Trophoblast cell (in vitro differentiated cells and primary cell): ENCODE measurements around the gene PLCG2.

Source experiments
- DNase-seq, 2 donors: peaks; one replicate each; pipeline ENCODE4 v3.0.0-alpha.2; 2016
- H2AFZ ChIP-seq: 2 replicates; pipeline ENCODE4 v1.6.1; 2013; ENCODE audit warnings: low read length, moderate library complexity, mild to moderate bottlenecking; ENCODE audit not compliant: insufficient read depth, poor library complexity
- H2AK5ac ChIP-seq: 2 replicates; pipeline ENCODE4 v1.6.1; 2013; ENCODE audit warnings: mild to moderate bottlenecking, low read length
- H2BK120ac ChIP-seq: 2 replicates; pipeline ENCODE4 v1.6.1; 2013; ENCODE audit warnings: low read length, mild to moderate bottlenecking, moderate library complexity; ENCODE audit not compliant: insufficient read depth, poor library complexity
- H2BK12ac ChIP-seq: 2 replicates; pipeline ENCODE4 v1.6.1; 2013; ENCODE audit warnings: mild to moderate bottlenecking, low read length, moderate library complexity
- H2BK5ac ChIP-seq: 2 replicates; pipeline ENCODE4 v1.6.1; 2013; ENCODE audit warnings: low read length, low read depth, moderate library complexity, mild to moderate bottlenecking; ENCODE audit not compliant: poor library complexity
- H3K14ac ChIP-seq: 2 replicates; pipeline ENCODE4 v1.6.1; 2013; ENCODE audit warnings: mild to moderate bottlenecking, low read length
- H3K18ac ChIP-seq: 2 replicates; pipeline ENCODE4 v1.6.1; 2013; ENCODE audit warnings: mild to moderate bottlenecking, low read length
- H3K23ac ChIP-seq: 2 replicates; pipeline ENCODE4 v1.6.1; 2013; ENCODE audit warnings: low read length
- H3K27ac ChIP-seq: 2 replicates; pipeline ENCODE4 v1.5.1; 2013; ENCODE audit warnings: low read depth, mild to moderate bottlenecking, inconsistent platforms, low read length, moderate library complexity
- H3K27me3 ChIP-seq: 2 replicates; pipeline ENCODE4 v1.6.1; 2013; ENCODE audit warnings: inconsistent platforms, mild to moderate bottlenecking, low read length, moderate library complexity; ENCODE audit not compliant: insufficient read depth
- H3K36me3 ChIP-seq, 2 experiments: 1 replicate in 1 of 2; 2 replicates in 1 of 2; pipeline ENCODE4 v1.6.1; 2013; ENCODE audit warnings: low read length in 2 of 2, mild to moderate bottlenecking in 2 of 2, moderate library complexity in 1 of 2; ENCODE audit not compliant: insufficient read depth in 2 of 2, control insufficient read depth in 1 of 2
- H3K4ac ChIP-seq: 2 replicates; pipeline ENCODE4 v1.6.1; 2013; ENCODE audit warnings: low read depth, mild to moderate bottlenecking, low read length, moderate library complexity
- H3K4me1 ChIP-seq, 2 experiments: 1 replicate in 1 of 2; 2 replicates in 1 of 2; pipeline ENCODE4 v1.6.1; 2013; ENCODE audit warnings: low read length in 2 of 2, mild to moderate bottlenecking in 2 of 2, moderate library complexity in 1 of 2; ENCODE audit not compliant: insufficient read depth in 2 of 2, control insufficient read depth in 1 of 2
- H3K4me2 ChIP-seq: 2 replicates; pipeline ENCODE4 v1.6.1; 2013; ENCODE audit warnings: inconsistent platforms, mild to moderate bottlenecking, low read length, moderate library complexity
- H3K4me3 ChIP-seq: 2 replicates; pipeline ENCODE4 v1.5.1; 2013; ENCODE audit warnings: mild to moderate bottlenecking, low read depth, low read length, inconsistent platforms
- H3K79me1 ChIP-seq: one replicate; pipeline ENCODE4 v1.6.1; 2013; ENCODE audit warnings: low read length
- H3K79me2 ChIP-seq: 2 replicates; pipeline ENCODE4 v1.6.1; 2013; ENCODE audit warnings: low read length, mild to moderate bottlenecking; ENCODE audit not compliant: control insufficient read depth, insufficient read depth, poor library complexity
- H3K9ac ChIP-seq: 2 replicates; pipeline ENCODE4 v1.6.1; 2013; ENCODE audit warnings: mild to moderate bottlenecking, low read length
- H3K9me3 ChIP-seq: 2 replicates; pipeline ENCODE4 v1.6.1; 2013; ENCODE audit warnings: low read depth, mild to moderate bottlenecking, control low read depth, inconsistent platforms, low read length; ENCODE audit not compliant: insufficient read depth
- H4K12ac ChIP-seq: 2 replicates; pipeline ENCODE4 v1.6.1; 2013; ENCODE audit warnings: low read depth, mild to moderate bottlenecking, low read length, moderate library complexity
- H4K8ac ChIP-seq: 2 replicates; pipeline ENCODE4 v1.6.1; 2013; ENCODE audit warnings: low read depth, mild to moderate bottlenecking, low read length, moderate library complexity
- H4K91ac ChIP-seq: one replicate; pipeline ENCODE4 v1.6.1; 2013; ENCODE audit warnings: low read depth, mild to moderate bottlenecking, low read length, moderate library complexity
- WGBS: extraction: QIAGEN DNeasy Blood & Tissue Kit; methylation state at CpG from one replicate; pipeline ENCODE4 v1.1.7; 2013; ENCODE audit warnings: missing lambda C conversion rate; ENCODE audit not compliant: insufficient read length, insufficient coverage; ENCODE audit errors: extremely low coverage; 5-methylcytosine and 5-hydroxymethylcytosine counted together

PLCG2 gene

DNA sequence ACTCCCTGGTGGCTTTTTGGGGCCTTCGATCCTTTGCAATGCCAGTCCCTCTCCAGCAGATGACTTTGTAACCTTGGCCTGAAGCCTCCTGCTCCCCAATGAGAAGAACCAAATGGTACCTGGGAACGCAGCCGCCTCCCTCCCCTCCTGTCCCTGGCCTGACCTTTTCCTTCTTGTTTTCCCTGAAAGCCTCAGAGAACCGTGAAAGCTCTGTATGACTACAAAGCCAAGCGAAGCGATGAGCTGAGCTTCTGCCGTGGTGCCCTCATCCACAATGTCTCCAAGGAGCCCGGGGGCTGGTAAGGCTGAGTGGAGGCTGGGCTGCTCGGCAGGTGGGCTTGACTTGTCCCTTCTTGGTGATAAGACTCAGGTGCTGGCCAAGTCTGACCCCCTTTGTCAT, 144.2 kb downstream of the PLCG2 start:
- Histone ChIP-seq H2AFZ (no peak overlapping the region), H3K4me2 (no peak overlapping the region), H4K91ac (no peak overlapping the region), H3K23ac (no peak overlapping the region), H4K12ac (no peak overlapping the region), H3K18ac (no peak overlapping the region), H2BK5ac (no peak overlapping the region), H3K9ac (no peak overlapping the region), H2BK120ac (no peak overlapping the region), H3K9me3 (no peaks in the 10 kb centered on the region), H2BK12ac (no peak overlapping the region), H3K4me3 (no peak overlapping the region), H3K27me3 (no peaks in the 10 kb centered on the region), H3K4me1 (no peaks in the 10 kb centered on the region), H3K27ac (no peak overlapping the region), H3K4ac (no peak overlapping the region), H3K79me1 (no peaks in the 10 kb centered on the region), H2AK5ac (no peak overlapping the region), H3K79me2 (no peaks in the 10 kb centered on the region), H4K8ac (no peak overlapping the region), H3K36me3 (no peaks in the 10 kb centered on the region), H3K14ac (no peak overlapping the region)
- DNase-seq, result no peak
- no CpG with 5 or more reads among the region's 9 CpGs for WGBS

DNA sequence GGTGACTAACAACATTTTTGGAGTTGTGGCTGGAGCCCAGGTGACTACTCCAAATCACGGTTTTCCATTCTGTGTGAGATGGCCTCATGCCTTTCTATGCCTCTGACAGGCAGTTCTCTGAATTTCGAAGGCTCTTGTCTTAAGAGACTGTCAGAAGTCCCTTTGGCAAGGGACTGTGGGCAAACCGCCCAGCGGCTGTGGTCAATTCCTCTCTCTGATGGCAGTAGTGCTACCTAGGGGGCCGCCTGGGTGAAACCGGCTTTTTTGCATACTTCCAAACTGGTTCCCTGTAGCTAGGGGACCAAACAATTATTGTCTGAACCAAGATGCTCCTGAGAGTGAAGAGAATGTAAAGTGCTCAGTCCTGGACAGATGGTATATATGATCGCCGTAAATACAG, 145.9 kb downstream of the PLCG2 start:
- no CpG with 5 or more reads among the region's 8 CpGs for WGBS
- H2BK5ac ChIP-seq, result no peak overlapping the region

DNA sequence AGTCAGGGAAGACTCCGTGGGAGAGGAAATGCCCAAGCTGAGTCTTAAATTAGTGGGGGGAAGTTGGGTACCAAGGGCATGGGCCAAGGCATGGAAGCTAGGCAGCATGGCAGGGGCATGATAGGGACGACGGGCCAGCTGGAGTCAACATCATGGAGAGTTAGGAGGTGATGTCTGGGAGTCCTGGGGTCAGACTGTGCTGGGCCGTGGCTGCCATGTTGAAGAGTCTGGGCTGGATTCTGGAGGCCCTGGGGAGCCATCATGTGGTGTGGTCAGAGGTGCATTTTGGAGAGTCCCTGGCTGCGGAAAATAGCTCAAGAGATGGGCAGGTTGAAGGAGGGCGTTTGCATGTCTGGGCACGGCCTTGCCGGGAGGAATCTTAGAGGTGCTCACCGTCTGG, 146.9 kb downstream of the PLCG2 start:
- no peaks in the 10 kb centered on the region for H3K27me3 ChIP-seq
- no peak overlapping the region for H2BK120ac ChIP-seq
- no peak overlapping the region for H3K4me3 ChIP-seq
- no peak overlapping the region for H3K4ac ChIP-seq
- no peak overlapping the region for H3K9ac ChIP-seq
- H2BK5ac ChIP-seq, result no peak overlapping the region
- H3K14ac ChIP-seq, result no peak overlapping the region
- H3K4me1 ChIP-seq, result no peaks in the 10 kb centered on the region
- WGBS, result no CpG with 5 or more reads among the region's 9 CpGs
- no peak overlapping the region for H2AK5ac ChIP-seq
- H3K79me1 ChIP-seq, result no peaks in the 10 kb centered on the region
- H3K9me3 ChIP-seq, result no peaks in the 10 kb centered on the region
- no peak overlapping the region for H3K18ac ChIP-seq
- H4K12ac ChIP-seq, result no peak overlapping the region
- no peak overlapping the region for H4K91ac ChIP-seq
- H3K23ac ChIP-seq, result no peak overlapping the region
- H2AFZ ChIP-seq, result no peak overlapping the region
- DNase-seq, result no peak
- H2BK12ac ChIP-seq, result no peak overlapping the region
- H3K27ac ChIP-seq, result no peak overlapping the region
- H3K4me2 ChIP-seq, result no peak overlapping the region
- H4K8ac ChIP-seq, result no peak overlapping the region
- H3K79me2 ChIP-seq, result no peaks in the 10 kb centered on the region
- H3K36me3 ChIP-seq, result no peaks in the 10 kb centered on the region

More for the DNA sequence above, 145.9 kb downstream of the PLCG2 start:
- no peaks in the 10 kb centered on the region for H3K9me3 ChIP-seq
- H3K27me3 ChIP-seq, result no peaks in the 10 kb centered on the region
- no peaks in the 10 kb centered on the region for H3K4me1 ChIP-seq
- no peak overlapping the region for H3K18ac ChIP-seq
- no peak overlapping the region for H4K12ac ChIP-seq
- DNase-seq, result no peak
- no peaks in the 10 kb centered on the region for H3K79me2 ChIP-seq
- no peaks in the 10 kb centered on the region for H3K36me3 ChIP-seq
- no peak overlapping the region for H3K14ac ChIP-seq
- H3K4me3 ChIP-seq, result no peak overlapping the region
- H3K23ac ChIP-seq, result no peak overlapping the region
- H4K91ac ChIP-seq, result no peak overlapping the region
- no peak overlapping the region for H2AK5ac ChIP-seq
- no peak overlapping the region for H4K8ac ChIP-seq
- H3K4ac ChIP-seq, result no peak overlapping the region
- no peak overlapping the region for H2BK120ac ChIP-seq
- H3K9ac ChIP-seq, result no peak overlapping the region
- no peak overlapping the region for H3K27ac ChIP-seq
- H2AFZ ChIP-seq, result no peak overlapping the region
- no peak overlapping the region for H2BK12ac ChIP-seq
- no peak overlapping the region for H3K4me2 ChIP-seq
- H3K79me1 ChIP-seq, result no peaks in the 10 kb centered on the region

DNA sequence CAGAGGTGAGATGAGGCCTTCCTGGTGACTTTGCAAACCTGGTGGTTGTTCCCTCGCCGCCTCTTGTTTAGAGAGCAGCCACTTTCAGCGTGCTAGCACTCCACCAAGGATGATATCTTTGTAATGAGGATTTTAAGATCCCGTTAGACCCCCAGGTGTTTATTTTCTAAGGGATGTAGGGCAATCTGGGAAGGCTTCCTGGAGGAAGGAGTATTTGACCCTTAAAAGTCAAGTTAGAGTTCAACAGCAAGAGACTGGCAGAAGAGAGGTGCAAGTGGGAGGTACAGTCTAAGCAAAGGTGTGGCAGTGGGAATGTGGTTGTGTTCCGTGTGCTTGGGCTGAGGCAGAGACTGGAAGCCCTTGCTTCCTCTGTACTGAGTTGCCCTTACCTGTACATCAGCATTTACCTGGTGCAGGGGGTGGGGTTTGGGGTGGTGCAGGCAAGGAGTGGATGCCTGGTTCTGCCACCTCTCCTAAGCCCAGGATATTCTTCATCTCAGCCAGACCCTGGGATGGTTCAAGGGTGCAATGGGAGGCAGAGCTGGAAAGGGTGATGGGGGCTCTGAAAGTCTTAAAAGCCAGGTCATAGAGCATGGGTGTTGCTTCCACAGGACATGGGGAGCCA, 148.6 kb downstream of the PLCG2 start:
- H2BK120ac ChIP-seq, result no peak overlapping the region
- H4K8ac ChIP-seq, result no peak overlapping the region
- WGBS, result no CpG with 5 or more reads among the region's 5 CpGs

More for the DNA sequence above, 148.6 kb downstream of the PLCG2 start:
- Histone ChIP-seq H2BK5ac (no peak overlapping the region), H3K4ac (no peak overlapping the region), H3K79me2 (no peaks in the 10 kb centered on the region), H3K9ac (no peak overlapping the region), H4K12ac (no peak overlapping the region), H3K79me1 (no peaks in the 10 kb centered on the region), H3K18ac (no peak overlapping the region), H3K9me3 (no peaks in the 10 kb centered on the region), H2BK12ac (no peak overlapping the region), H3K4me3 (no peak overlapping the region), H3K27ac (no peak overlapping the region), H3K27me3 (no peaks in the 10 kb centered on the region), H2AK5ac (no peak overlapping the region), H3K4me2 (no peak overlapping the region), H3K23ac (no peak overlapping the region), H3K36me3 (no peaks in the 10 kb centered on the region), H2AFZ (no peak overlapping the region), H3K14ac (no peak overlapping the region), H4K91ac (no peak overlapping the region), H3K4me1 (no peaks in the 10 kb centered on the region)
- DNase-seq, result no peak
